NCI-H1105 treated with DMSO at 0.1 percent for 48 hours (cell line): Measurements from ENCODE around the gene ANAPC13.

Source experiments
- DNase-seq: peaks from one replicate; lab custom pipeline; 2025; lab: John Stamatoyannopoulos, UW

The ANAPC13 gene

GRCh38 chr3:134485718-134486576 lies at the start of gene ANAPC13, which contains the start of gene CEP63:
Gene ANAPC13, minus strand, starts transcription at chr3:134485985. Its CDS starts 3,081 bp downstream, at chr3:134482904.
Gene CEP63, plus strand, starts transcription at chr3:134486057. Its CDS starts 9,264 bp downstream, at chr3:134495321.
- DNase-seq: peak; percentile 100

DNA sequence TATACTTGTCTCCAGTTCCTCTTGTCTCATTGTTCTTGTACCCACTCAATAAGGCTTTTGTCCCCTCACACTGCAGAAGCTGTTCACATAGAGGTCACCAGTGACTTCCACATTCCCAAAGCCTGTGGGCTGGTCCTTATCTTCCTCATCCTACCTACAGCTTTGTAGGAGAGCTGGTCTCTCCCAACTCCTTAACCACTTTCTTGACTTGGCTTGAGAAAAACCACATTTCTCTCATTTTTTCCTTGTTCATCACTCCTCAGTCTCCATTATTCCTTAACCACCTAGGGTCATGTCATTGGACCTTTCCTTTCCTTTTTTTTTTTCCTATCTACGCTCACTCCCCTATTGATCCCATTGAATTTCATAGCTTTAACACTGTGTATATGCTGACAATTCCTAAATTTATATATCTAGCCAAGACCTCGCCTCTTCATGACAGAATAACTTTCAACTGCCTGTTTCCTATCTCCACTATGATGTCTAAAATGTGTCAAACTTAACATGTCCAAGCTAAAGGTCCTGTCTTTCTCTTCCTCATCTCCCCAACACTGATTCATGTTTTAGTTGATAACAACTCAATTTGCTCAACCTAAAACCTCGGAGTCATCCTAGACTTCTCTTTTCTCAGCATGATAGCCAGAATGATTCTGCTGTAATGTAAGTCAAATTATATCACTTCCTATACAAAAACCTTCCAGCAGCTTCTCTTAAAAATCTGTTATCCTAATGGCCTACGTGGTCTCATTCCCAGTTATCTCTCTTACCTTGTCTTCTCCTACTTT lies 49.6 kb upstream of the ANAPC13 start:
- no peak for DNase-seq

DNA sequence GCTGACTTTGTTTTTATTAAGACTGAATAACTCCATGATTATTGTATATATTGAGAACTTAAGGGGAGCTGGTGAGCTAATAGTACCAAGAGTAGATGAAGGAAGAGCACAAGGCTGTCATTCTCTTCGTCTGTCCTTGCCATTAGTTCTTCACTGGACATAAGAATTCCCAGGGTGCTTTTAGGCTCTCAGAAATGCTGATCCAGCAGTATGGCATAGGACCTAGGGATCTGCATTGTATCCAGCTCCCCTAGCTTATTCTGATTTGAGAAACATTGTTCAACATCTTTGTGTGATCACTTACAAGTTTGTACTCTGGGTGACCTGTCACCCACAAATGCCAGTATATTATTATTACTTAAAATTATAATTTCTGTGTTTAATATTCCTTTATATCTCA lies 47.7 kb upstream of the ANAPC13 start:
- no peak for DNase-seq

DNA sequence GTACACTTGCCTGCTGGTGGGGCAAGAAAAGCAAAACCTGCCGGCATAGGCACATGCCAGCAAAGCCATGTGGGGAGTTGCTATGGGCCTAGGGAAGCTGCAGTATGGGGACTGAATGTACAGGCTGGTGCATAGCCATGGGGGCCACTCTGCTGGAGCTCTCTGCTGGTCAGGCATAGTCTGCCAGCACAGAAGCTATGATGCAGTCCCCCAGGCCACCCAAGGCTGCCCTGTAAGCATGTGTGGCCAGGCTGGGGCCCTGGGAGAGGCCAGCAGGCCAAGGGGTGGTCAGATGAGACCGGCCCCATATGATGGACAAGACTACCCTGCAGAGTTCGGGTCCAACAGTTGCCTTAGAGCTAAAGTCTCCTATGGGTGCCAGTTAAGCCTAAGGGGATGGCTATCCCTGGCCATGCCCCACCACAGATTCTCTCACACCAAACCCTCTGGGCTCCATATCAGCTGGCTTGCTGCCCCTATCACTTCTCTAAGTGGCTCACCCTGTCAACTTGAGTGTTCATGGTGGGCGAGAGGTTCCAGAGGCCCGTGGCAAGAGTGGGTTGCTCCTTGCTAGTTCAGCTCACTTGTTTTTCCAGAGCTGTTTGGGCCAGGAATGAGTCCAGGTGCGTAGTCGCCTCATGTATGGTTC lies 41.9 kb upstream of the ANAPC13 start:
- no peak for DNase-seq

DNA sequence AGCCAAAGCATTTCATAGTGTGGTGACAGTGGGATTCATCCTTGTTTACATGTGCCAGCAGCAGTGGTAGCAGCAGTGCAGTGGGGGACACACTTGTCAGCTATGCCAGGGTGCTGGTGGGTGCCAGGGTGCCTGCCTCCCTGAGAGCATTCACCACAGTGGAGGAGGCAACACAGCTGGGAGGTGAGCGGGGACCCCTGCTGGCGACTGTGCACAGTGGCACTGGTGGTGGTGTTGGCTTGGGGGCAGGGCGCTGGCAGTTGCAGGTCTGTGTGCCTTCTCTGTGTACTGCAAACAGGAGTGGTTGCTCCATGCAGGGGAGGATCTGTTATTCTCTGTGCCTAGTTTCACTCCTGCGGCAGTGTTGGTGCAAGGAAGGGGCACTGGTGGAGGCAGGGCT lies 41.3 kb upstream of the ANAPC13 start:
- no peak for DNase-seq

DNA sequence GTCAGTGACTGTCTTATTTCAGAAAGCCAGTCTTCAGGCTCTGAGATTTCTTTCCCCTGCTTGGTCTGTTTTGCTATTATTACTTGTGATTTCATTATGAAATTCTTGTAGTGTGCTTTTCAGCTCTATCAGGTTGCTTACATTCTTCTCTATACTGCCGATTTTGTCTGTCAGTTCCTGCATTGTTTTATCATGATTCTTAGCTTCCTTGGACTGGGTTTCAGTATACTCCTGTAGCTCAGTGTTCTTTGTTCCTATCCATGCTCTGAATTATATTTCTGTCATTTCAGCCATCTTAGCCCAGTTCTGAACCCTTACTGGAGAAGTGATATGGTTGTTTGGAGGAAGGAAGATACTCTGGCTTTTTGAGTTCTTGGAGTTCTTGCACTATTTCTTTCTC lies 40.5 kb upstream of the ANAPC13 start:
- no peak for DNase-seq

- no peak for DNase-seq
Measured at GRCh38 chr3:134525293-134525692, 39.5 kb upstream of the ANAPC13 start.

DNA sequence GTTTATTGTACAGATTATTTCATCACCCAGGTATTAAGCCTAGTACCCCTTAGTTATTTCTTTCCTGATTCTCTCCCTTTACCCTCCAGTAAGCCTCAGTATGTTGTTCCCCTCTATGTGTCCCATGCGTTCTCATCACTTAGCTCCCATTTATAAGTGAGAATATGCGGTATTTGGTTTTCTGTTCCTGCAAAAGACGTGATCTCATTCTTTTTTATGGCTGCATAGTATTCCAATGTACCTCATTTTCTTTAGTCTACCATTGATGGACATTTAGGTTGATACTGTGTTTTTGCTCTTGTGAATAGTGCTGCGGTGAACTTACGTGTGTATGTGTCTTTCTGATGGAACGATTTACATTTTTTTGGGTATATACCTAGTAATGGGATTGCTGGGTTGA lies 36.8 kb upstream of the ANAPC13 start:
- DNase-seq: no peak

DNA sequence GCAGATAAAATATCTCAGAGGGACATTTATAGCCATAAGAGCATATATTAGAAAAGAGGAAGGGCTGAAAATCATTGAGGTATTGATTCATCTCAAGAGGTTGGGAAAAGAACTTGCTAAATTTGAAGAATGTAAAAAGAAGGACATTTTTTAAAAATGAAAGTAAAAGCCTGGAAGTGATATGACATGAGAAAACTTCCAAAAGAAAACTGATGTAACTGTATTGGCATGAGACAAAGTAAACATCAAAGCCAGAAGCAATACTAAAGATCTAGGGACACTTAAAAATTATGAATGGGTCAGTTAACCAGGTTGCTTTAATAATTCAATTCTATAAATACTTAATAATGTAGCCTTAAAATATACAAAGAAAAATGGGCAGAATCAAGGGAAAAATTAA lies 32.0 kb upstream of the ANAPC13 start:
- DNase-seq: no peak

DNA sequence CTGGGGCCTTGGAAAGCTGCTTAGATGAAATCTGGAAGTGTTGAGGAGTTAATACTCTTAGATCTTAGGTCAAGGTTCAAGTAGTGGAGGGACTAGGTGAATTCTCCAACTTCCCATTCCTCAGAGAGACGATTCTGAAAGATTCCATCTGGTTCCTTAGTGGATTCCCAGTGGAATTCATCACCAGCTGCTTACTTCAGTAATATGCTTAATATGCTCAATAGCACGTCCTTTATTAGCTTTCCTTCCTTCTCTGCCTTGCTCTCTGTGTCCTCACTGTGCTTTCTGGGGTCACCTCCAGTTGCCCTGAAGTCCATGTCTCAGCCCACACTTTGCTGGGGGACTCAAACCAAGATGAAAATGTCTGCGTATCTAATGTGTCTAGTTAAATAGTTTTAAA lies 31.1 kb upstream of the ANAPC13 start:
- no peak for DNase-seq

DNA sequence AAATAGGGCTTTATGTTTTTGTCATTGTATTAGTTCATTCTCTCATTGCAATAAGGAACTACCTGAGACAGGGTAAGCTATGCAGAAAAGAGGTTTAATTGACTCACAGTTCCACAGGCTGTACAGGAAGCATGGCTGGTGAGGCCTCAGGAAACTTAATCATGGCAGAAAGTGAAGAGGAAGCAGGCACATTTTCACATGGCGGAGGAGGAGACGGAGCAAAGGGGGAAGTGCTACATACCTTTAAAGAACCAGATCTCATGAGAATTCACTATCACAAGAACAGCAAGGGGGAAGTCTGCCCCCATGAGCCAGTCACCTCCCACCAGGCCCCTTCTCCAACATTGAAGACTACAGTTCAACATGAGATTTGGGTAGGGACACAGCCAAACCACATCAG lies 25.7 kb upstream of the ANAPC13 start:
- DNase-seq: no peak

GRCh38 chr3:134505485-134505884 lies 19.7 kb upstream of the ANAPC13 start:
- no peak for DNase-seq

- no peak for DNase-seq
Measured at GRCh38 chr3:134504132-134504531, 18.3 kb upstream of the ANAPC13 start.

DNA sequence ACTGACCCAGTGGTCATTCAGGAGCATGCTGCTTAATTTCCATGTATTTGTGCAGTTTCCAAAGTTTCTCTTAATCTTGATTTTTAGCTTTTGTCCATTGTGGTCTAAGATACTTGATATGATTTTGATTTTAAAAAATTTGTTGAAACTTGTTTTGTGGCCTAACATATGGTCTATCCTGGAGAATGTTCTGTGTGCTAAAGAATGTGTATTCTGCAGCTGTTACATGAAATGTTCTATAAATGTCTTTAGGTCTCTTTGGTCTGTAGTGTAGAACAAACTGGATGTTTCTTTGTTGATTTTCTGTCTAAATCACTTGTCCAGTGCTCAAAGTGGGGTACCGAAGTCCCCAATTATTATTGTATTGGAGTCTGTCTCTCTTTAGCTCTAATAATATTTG lies 17.5 kb upstream of the ANAPC13 start:
- DNase-seq: no peak

- DNase-seq: no peak
Measured at GRCh38 chr3:134496471-134497071, 10.8 kb upstream of the ANAPC13 start.

GRCh38 chr3:134495980-134496379 lies 10.2 kb upstream of the ANAPC13 start:
- DNase-seq: no peak

- DNase-seq: no peak
Measured at GRCh38 chr3:134494495-134494894, 8.7 kb upstream of the ANAPC13 start.

DNA sequence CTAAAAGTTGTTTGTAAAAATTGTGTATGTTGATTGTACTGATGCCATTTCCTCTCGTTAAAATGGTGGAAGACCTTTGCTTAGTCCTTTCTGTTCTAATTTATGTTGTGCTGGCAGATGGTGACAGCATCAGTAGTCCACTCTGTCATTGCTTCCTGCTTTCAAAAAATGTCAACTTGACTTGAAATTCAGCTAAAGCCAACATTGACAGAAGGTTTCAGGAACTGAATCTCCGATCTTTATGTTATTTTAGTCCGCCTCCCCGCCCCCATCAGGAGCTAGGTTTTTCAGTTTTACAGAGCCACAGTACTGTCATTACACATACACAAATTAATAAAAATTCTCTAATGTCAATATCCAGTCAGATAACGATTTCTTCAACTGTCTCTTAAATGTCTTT lies 1.6 kb upstream of the ANAPC13 start:
- DNase-seq: no peak

GRCh38 chr3:134486577-134487041 lies 824 bp upstream of the ANAPC13 start:
- peak; percentile 60 for DNase-seq

GRCh38 chr3:134485075-134485717 lies 589 bp downstream of the ANAPC13 start:
- peak; percentile 68 for DNase-seq

GRCh38 chr3:134483195-134483900 lies 2.4 kb downstream of the ANAPC13 start:
- no peak for DNase-seq
